GM21717 (cell line): Measurements from ENCODE around the gene SHISA9.

Experiments
- ATAC-seq: cut with Tn5 transposase; IDR thresholded peaks from one replicate; pipeline ENCODE4 v1.9.1; 2021; ENCODE audit warnings: mild to moderate bottlenecking, moderate library complexity; ENCODE audit not compliant: unreplicated experiment

The SHISA9 gene

DNA sequence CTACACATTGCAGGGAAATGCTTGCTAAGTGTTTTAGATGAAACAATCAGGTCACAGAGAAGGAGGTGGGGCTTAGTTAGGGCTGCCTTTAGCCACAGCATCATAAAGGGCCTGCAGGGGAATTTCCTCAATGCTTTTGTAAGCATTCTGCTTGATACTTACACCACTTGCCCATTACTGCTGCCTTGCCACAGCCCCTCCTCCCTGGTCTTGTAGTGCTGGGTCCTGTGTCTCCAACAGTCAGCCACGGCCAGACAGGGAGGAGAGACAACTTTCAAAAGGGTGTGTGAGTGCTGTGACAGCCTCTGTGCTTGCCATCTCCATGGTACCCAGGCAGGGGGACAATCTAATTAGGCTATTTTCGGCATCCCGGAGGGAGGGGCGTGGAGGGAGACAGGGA lies 111.2 kb downstream of the SHISA9 start:
- no peak for ATAC-seq

- no peak for ATAC-seq
Measured at GRCh38 chr16:13013043-13013442, 111.6 kb downstream of the SHISA9 start.

- no peak for ATAC-seq
Measured at GRCh38 chr16:13014476-13014875, 113.1 kb downstream of the SHISA9 start.

- no peak for ATAC-seq
Measured at GRCh38 chr16:13018026-13018425, 116.6 kb downstream of the SHISA9 start.

GRCh38 chr16:13021996-13022395 lies 120.6 kb downstream of the SHISA9 start:
- ATAC-seq, result no peak

DNA sequence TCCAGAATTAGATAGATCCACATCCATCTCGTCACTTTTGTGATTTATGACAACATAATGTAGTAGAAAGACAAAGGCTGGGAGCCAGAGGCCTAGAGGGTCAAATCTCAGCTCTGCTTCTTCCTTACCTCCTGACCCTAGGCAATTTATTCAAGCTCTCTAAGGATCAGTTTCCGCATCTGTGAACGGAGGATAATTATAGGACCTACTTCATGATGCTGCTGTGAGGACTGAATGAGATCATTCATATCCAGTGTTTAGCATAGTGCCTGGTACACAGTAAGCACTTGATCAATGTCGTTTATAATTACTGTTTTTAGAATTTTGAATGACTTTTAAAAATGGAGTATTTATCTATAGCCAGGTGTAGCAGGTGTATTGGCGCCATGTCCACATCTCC lies 128.4 kb downstream of the SHISA9 start:
- no peak for ATAC-seq

- no peak for ATAC-seq
Measured at GRCh38 chr16:13030769-13031168, 129.4 kb downstream of the SHISA9 start.

DNA sequence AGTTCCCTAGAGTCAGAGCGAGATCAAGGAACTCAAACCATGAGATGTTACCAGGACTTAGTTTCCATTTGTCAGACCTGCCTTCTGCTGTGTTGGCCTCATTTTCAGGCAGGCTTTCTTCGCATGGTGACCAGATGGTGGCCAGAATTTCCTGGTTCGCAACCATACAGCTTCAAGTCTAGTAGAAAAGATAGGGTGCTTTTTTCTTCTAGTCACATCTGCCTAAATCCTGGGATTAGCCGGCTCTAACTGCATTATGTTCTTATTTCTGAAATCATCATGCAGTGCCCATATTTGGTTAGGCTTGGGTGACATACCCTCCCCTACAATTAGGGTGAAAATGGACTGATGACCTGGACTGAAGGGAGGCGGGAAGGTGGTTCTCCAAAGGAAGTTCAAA lies 131.5 kb downstream of the SHISA9 start:
- no peak for ATAC-seq

- ATAC-seq, result no peak
Measured at GRCh38 chr16:13036600-13036999, 135.2 kb downstream of the SHISA9 start.

GRCh38 chr16:13038591-13038990 lies 137.2 kb downstream of the SHISA9 start:
- ATAC-seq, result no peak

- no peak for ATAC-seq
Measured at GRCh38 chr16:13039526-13039925, 138.1 kb downstream of the SHISA9 start.

GRCh38 chr16:13041180-13041579 lies 139.8 kb downstream of the SHISA9 start:
- no peak for ATAC-seq

- ATAC-seq, result no peak
Measured at GRCh38 chr16:13041646-13042290, 140.4 kb downstream of the SHISA9 start.

- no peak for ATAC-seq
Measured at GRCh38 chr16:13042291-13042685, 140.9 kb downstream of the SHISA9 start.

DNA sequence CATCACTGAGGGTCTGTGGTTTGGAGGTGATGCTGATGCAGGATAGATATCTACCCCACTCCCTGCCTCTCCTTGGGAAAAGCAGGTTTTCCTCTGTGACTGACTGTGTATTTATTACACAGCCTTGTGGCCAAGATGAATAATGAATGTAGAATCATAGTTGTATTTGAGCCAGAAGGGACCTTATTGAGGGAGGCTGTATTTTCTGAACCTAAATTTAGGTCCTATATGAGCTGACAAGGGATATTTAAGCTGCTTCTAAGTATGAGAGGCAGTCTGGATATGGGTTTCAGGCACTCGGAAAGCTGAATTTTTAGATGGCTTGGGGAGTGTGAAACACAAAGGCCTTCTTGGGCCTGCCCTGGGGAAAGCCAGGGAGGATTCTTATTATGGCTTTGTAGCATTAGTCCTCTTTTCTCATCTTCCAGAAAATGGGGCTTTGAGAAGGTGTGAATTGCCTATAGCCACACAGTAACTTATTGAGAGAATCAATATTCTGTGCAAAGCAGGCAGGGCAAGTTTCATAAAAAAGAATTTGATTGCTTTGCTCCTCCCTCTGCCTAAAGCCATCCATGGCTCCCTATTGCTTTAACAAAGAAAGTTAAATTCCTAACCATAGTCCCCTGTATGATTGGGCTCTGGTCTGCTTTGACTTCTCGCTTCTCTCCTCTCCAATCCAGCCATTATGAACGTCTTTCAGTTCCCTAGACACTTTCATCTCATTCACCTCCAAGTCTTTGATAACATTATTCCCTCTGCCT lies 144.8 kb downstream of the SHISA9 start:
- ATAC-seq, result no peak

DNA sequence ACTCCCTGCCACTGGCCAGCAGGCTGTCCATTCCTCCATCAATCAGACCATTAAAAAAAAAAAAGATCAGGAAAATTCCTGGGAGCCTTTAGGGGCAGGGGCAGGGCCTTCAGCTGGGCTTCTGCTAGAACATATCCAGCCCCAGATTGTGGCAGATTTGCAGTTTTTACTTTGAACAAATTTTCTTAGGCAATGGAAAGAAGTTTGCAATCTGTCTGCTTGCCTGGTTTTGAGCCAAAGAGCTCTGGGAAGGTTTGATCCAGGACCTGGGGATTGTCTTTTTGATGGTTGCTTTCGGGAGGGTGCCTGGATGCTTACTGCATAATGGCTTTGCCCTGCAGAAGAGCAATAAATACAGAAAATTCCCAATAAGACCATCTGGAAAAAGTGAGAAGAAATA lies 145.9 kb downstream of the SHISA9 start:
- no peak for ATAC-seq

- no peak for ATAC-seq
Measured at GRCh38 chr16:13049688-13050087, 148.3 kb downstream of the SHISA9 start.

DNA sequence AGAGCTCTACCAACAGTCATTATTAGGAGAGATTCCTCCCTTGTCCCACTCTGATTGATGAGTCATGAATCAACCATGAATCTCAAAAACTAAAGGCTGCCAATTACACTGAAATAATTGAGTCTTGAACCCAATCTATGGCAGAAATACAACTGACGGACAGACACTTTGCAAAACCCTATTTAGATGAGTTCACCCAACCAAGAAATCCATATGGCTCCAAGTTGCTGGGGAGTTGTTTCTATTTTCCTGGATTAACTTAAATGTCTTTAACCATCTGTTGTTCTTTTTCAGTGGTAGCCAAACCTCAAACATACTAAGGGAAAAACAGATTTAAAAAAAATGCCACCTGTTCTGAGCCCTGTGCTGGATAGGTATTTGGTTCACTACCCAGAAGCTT lies 151.0 kb downstream of the SHISA9 start:
- ATAC-seq, result no peak

GRCh38 chr16:13055480-13055879 lies 154.1 kb downstream of the SHISA9 start:
- ATAC-seq, result no peak

- ATAC-seq, result no peak
Measured at GRCh38 chr16:13056607-13057006, 155.2 kb downstream of the SHISA9 start.

DNA sequence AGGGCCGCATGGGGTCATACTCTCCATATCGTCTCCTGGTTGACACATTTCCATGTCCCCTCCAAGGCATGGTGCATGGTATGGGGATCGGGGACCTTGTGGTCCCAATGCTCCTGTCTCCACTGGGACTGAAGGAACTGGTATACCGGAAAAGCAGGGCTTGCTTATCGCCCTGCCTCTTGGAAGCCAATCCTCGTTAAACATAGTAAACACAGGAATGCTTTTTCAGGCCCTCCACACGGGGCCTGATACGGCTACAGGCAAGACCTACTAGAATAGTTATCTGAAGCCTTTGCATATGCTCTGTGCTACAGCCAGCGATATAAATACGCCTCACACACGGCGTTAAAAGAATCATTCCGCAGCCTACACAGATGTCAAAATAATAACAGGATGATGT lies 159.5 kb downstream of the SHISA9 start:
- no peak for ATAC-seq

- ATAC-seq, result no peak
Measured at GRCh38 chr16:13061691-13062090, 160.3 kb downstream of the SHISA9 start.

GRCh38 chr16:13062219-13062618 lies 160.8 kb downstream of the SHISA9 start:
- ATAC-seq, result no peak
